ENCODE data around the gene ATG14. TPM values are rescaled to one million over a fixed set of nuclear protein-coding genes. Genes with fewer than 3 reads are reported as not detected.

The ATG14 gene
- total and polyA plus RNA-seq, 2 of the 13 experiments (the other 11 are each of a cell fraction or from before 2014, with no cell fraction given) = 7.2 to 9.1 TPM

GRCh38 chr14:55411426-55412389, at the start of gene ATG14 (continued):
- TF ChIP-seq ZFP36L2 (CRISPR knock-in tag; IDR thresholded peaks at IDR 0.05) = no peak
- peak; percentile 77; the same call in 1 of the 2 replicates for TF ChIP-seq NAIF1 (CRISPR knock-in tag; IDR thresholded peaks at IDR 0.05; ENCODE audit: borderline replicate concordance)
- no peak; the same call in 1 of the 2 replicates for TF ChIP-seq ZNF44 (CRISPR knock-in tag; IDR thresholded peaks at IDR 0.05)
- TF ChIP-seq PAXIP1 (CRISPR knock-in tag; conservative IDR thresholded peaks at IDR 0.05) = peak; percentile 48
- TF ChIP-seq ZNF792 (CRISPR knock-in tag; IDR thresholded peaks at IDR 0.05) = no peak
- TF ChIP-seq ZMYM3 (CRISPR knock-in tag; IDR thresholded peaks at IDR 0.05) = no peak
- TF ChIP-seq NFRKB (IDR thresholded peaks at IDR 0.05) = no peak
- TF ChIP-seq ZBTB1 (CRISPR knock-in tag; IDR thresholded peaks at IDR 0.05; ENCODE audit: borderline replicate concordance) = no peak
- TF ChIP-seq ZNF704 (CRISPR knock-in tag; IDR thresholded peaks at IDR 0.05; ENCODE audit: borderline replicate concordance) = 0 out of 2 replicates have a peak, but pooled peaks have one; percentile 63
- TF ChIP-seq CBX5 (CRISPR knock-in tag; IDR thresholded peaks at IDR 0.05; ENCODE audit: borderline replicate concordance) = peak; percentile 51; the same call in 1 of the 2 replicates
- TF ChIP-seq AKNA (CRISPR knock-in tag; IDR thresholded peaks at IDR 0.05; ENCODE audit: borderline replicate concordance) = no peak
- TF ChIP-seq ZNF615 (CRISPR knock-in tag; IDR thresholded peaks at IDR 0.05; ENCODE audit: borderline replicate concordance) = no peak
- TF ChIP-seq HNF4A (CRISPR knock-in tag; IDR thresholded peaks at IDR 0.05) = peak; percentile 16; the same call in 1 of the 2 replicates
- TF ChIP-seq GABPB1 (CRISPR knock-in tag; IDR thresholded peaks at IDR 0.05) = peak; percentile 86
- no peak for TF ChIP-seq ATM (IDR thresholded peaks at IDR 0.05; ENCODE audit: borderline replicate concordance)
- TF ChIP-seq GTF3A (CRISPR knock-in tag; conservative IDR thresholded peaks at IDR 0.05) = no peak
- no peak for TF ChIP-seq ZNF549 (CRISPR knock-in tag; IDR thresholded peaks at IDR 0.05)

Measured in HepG2 (cell line).